ENCODE measurements around the gene CCL24. TPM values are rescaled to one million over a fixed set of nuclear protein-coding genes. Genes with fewer than 3 reads are reported as not detected.
"Not testable (repeated sequence)": the region's sequence is repeated elsewhere in the genome, so short reads cannot be mapped to it uniquely, and the experiment has no call there.

The CCL24 gene
- polyA plus RNA-seq, 1 donor: 0.24 TPM

GRCh38 chr7:75819711-75820110 is 6.1 kb upstream of the CCL24 start:
- no peak for DNase-seq (ENCODE audit: low read depth)

DNA sequence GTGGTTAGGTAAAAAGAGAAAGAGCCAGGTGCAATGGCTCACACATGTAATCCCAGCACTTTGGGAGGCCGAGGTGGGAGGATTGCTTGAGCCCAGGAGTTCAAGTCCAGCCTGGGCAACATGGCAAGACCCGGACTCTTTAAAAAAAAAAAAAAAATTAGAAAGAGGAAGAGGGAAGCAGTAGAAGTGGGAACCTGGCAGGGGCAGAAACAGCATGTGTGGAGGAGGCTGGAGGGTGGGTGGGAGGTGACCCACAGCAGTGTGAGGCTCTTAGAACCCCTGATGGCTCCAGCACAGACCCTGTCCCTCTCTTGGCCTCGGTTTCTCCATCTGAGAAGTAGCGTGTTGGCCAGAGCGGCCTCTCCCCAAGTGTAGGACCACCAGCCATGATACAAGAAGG is 4.9 kb upstream of the CCL24 start:
- no peak for DNase-seq (ENCODE audit: low read depth)

DNA sequence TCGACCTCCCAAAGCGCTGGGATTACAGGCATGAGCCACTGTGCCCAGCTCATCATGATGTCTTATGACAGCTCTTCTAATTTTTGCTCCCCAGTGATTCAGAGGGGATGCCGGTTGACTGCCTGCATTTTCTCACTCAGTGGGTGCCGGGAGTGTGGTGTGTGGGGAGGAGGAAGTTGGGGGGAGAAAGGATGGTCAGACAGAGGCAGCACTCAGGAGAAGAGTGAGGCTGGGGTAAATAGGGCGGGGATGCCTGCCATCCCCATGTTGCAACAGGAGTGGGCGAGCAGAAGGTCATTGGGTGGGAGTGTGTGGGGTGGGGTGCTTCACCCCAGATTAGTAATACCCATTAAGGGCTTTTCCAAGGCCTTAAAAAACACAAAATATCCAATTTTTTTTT is 3.5 kb upstream of the CCL24 start:
- no peak for DNase-seq (ENCODE audit: low read depth)

GRCh38 chr7:75815418-75816064 is 1.9 kb upstream of the CCL24 start:
- no peak for DNase-seq (ENCODE audit: low read depth)

- DNase-seq (ENCODE audit: low read depth): no peak
These were observed 871 bp upstream of the CCL24 start for GRCh38 chr7:75814407-75814947.

DNA sequence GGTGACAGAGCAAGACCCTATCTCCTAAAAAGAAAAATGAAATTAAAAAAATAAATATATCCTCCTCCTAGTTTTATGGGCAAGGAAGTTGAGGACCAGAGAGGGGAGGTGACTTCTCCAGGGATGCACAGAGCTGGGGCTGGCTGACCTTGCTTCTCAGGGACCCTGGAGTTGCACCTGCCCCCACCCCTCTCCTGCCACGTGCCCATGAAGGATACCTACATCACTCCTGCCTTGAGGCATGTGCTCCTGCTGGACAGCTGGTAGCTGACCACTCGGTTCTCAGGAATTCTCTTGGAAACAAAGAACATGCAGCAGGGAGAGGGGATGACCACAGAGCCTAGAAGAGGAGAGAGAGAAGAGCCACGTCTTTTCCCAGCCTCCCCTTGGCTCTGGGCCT is 522 bp downstream of the CCL24 start:
- no peak for DNase-seq (ENCODE audit: low read depth)

DNA sequence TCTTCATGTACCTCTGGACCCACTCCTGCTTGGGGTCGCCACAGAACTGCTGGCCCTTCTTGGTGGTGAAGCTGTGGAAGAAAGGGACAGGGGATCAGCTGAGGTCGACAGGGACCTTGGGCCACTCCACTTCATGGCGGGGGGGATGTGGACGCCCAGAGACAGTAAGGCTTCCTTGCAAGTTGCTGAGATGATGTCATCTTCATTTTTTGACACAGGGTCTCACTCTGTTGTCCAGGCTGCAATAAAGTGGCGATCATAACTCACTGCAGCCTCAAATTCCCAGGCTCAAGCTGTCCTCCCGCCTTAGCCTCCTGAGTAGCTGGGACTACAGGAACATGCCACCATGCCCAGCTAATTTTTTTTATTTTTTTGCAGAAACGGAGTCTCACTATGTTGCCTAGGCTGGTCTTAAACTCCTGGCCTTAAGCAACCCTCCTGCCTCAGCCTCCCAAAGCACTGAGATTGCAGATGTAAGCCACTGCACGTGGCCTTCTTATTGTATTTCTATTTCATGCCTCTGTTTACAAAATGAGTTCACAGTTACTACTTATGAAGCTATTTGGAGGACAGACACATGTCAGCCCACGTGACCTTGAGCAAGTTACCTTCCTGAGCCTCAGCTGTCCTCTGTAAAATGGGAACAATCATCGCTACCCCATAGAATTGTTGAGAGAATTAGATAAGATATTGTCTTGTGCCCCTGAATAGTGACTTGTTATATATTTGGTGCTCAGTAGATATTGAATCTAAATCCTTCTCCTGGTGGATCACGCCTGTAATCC is 1.5 kb downstream of the CCL24 start:
- no peak for DNase-seq (ENCODE audit: low read depth)

DNA sequence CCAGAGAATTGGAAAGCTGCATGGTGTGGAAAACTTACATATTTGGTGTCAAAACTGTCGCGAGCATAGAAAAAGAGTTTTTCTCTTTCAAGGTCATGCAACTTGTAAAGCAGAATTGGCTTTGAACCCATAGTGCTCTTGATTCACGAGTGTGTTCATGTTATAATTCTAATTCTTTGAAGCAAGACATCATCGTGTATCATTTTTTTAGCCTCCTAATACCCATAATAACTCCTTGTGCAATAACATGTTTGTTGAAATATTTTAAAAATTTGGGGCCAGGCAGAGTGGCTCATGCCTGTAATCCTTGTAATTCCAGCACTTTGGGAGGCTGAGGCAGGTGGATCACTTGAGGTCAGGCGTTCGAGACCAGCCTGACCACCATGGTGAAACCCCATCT is 4.2 kb downstream of the CCL24 start:
- no peak for DNase-seq (ENCODE audit: low read depth)

DNA sequence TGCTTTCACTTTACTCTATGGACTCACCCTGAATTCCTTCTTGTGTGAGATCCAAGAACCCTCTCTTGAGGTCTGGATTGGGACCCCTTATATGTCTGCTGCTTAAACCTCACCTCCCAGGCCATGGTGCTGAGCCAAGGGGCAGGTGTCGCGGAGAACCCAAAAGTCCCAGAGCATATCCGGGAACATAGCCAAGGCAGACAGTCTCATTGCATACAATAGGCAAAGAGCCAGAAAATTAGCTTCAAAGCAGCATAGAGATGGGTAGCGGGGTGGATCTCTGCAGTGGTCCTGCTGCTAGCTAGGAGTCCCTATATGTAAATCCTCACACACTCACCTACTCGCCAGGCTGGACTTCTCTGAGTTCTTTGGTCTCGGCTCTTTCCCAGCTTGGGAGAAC is 5.5 kb downstream of the CCL24 start:
- no peak for DNase-seq (ENCODE audit: low read depth)

DNA sequence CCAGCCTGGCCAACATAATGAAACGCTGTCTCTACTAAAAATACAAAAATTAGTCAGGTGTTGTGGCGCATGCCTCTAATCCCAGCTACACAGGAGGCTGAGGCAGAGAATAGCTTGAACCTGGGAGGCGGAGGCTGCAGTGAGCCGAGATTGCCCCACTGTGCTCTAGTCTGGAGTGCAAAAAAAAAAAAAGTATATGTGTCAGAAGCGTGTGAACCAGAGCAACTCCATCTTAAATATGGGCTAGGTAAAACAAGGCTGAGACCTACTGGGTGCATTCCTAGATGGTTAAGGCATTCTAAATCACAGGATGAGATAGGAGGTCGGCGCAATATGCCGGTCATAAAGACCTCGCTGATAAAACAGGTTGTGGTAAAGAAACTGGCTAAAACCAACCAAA is 6.2 kb downstream of the CCL24 start:
- DNase-seq (ENCODE audit: low read depth): no peak

DNA sequence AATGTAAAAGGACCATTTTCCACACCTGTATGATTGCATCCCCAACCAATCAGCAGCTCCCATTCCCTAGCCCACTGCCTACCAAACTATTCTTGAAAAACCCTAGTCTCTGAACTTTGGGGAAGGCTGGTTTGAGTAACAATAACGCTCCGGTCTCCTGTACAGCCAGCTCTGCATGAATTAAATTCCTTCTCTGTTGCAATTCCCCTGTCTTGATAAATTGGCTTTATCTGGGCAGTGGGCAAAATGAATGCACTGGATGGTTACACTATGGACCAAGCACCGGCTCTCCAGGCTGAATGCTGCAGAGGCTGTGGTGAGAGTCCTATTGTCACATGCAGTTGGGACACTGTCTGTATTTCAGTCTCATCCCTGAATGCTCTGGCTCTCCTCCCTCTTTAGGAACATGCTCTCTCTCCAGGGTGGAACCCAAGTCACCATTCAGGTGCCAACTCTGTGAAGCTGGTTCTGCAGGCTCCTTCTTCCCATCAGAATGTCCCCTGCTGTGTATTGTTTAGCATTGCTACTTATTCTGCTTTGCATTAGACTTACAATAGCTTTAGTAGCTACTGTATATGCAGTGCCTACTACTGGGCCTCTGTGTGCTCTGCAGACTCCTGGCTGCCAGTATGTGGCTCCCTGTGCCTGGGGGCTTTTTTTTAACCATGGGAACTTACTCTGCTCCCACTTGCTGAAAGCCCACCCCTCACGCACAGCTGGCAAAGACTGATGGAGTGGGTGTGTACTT is 6.9 kb downstream of the CCL24 start:
- no peak for DNase-seq (ENCODE audit: low read depth)

GRCh38 chr7:75804705-75805104 is 8.9 kb downstream of the CCL24 start:
- DNase-seq (ENCODE audit: low read depth): no peak

GRCh38 chr7:75804004-75804403 is 9.6 kb downstream of the CCL24 start:
- no peak for DNase-seq (ENCODE audit: low read depth)

GRCh38 chr7:75802552-75802821 is 11.1 kb downstream of the CCL24 start:
- DNase-seq (ENCODE audit: low read depth): no peak

GRCh38 chr7:75798770-75799169 is 14.8 kb downstream of the CCL24 start:
- DNase-seq (ENCODE audit: low read depth): no peak

DNA sequence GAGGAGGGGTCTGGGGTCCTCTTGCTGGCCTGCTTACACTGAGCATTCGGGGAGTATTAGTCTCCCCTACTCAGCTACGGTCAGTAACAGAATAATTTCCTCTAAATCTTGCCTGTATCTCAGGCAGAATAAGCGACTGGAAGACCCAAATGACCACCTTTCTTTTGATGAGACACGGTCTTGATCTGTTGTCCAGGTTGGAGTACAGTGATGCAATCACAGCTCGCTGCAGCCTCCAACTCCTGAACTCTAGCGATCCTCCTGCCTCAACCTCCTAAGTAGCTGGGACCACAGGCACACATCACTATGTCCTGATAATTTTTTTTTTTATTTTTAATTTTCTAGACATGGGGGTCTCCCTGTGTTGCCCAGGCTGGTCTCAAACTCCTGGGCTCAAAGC is 17.2 kb downstream of the CCL24 start:
- DNase-seq (ENCODE audit: low read depth): no peak

- no peak for DNase-seq (ENCODE audit: low read depth)
These were observed 17.7 kb downstream of the CCL24 start for GRCh38 chr7:75795831-75796285.

DNA sequence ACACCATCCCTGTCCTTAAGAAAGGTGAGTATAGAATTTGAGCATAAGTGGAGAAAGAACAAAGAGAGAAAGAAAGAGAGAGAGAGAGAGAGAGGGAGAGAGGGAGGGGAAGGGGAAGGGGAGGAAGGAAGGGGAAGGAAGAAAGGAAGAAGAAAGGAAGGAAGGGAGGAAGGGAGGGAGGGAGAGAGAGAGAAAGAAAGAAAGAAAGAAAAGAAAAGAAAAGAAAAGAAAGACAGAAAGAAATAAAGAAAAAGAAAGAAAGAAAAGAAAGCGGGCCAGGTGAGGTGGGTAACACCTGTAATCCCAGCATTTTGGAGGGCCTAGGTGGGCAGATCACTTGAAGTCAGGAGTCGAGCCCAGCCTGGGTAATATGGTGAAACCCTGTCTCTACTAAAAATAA is 19.9 kb downstream of the CCL24 start:
- no peak for DNase-seq (ENCODE audit: low read depth)

DNA sequence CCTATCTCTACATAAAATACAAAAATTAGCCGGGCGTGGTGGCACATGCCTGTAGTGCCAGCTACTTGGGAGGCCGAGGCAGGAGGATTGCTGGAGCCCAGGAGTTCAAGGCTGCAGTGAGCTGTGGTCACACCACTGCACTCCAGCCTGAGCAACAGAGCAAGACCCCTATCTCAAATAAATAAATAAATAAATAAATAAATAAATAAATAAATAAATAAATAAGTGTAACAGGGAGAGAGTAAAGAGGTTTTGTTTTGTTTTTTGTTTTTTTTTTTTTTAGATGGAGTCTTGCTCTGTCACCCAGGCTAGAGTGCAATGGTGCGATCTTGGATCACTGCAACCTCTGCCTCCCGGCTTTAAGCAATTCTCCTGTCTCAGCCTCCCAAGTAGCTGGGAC is 21.0 kb downstream of the CCL24 start:
- not testable (repeated sequence) for DNase-seq (ENCODE audit: low read depth)

DNA sequence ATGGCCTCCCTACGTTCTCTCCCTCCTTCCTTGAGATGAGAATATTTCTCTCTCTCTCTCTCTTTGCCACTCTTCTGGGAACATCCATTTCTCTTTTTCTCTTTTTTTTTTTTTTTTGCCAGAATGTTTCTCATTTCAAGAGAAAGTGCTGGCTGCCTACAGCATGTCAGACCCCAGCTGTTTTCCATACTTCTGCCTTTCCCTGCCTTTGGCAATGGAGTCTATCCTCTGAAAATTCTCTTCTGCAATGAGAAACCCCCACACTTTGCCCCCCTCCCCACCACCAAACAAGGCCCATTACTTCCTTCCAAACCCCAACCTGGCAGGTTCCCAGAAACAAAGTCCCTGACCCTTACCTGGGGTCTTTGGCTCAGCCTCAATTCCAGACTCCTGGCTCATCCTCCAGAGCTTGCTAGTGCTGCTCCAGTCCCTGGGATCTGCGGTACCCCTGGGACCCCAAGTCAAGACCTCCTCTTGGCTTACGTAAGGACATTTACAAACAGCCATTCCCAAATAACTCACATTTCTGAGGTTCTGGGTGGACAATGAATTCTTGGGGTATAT is 24.2 kb downstream of the CCL24 start:
- DNase-seq (ENCODE audit: low read depth): peak; percentile 39

- DNase-seq (ENCODE audit: low read depth): not testable (repeated sequence)
These were observed 25.3 kb downstream of the CCL24 start for GRCh38 chr7:75788154-75788847.

DNA sequence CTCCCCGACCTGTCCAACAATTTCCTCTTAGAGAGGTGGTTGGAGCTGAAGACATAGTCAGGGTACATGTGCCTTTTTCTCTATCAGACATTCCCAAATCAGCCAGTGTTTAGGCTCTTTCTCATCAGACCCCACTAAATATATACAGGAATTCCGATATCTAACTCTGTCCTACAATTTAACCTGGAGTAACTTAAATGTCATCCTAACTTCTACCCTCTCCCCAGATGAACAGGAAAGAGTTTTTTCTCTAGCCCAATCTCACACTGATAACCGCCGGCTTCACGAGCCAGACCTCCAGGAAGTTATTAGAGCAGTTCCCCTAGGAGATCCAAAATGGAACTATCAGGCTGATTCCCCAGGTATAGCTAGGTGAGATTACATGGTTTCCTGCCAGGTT is 30.5 kb downstream of the CCL24 start:
- DNase-seq (ENCODE audit: low read depth): not testable (repeated sequence)

All from forelimb muscle (tissue), 1 donor.